Measurements from ENCODE around the gene SMIM43. TPM values are rescaled to one million over a fixed set of nuclear protein-coding genes. Genes with fewer than 3 reads are reported as not detected.

The SMIM43 gene
- total and polyA plus RNA-seq, 9 of the 15 experiments (the other 6 are each of a cell fraction or from before 2014, with no cell fraction given): not detected

DNA sequence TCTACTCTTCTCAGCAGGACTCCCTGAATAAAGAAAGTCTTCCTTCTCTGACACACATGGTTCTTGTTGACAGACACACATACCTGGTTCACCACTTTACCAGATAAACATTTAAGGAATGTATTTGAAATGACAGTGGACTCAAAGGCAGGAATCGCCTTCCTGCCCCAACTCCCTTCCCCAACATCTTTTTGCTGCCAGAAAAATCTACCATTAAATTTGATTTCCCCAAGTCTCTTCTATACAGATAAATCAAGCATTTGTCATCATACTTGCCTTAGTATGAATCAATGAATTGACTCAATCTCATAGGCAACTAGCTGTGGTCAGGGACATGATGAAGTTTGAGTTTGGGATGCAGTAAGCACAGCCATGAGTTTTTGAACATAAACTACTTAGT, 44.9 kb downstream of the SMIM43 start:
- BruUV-seq (replicated peaks): no TSS peak
- no peak for TF ChIP-seq SMARCC2 (IDR thresholded peaks at IDR 0.05; ENCODE audit: low read depth)
- no peak for TF ChIP-seq NR2C2 (CRISPR knock-in tag; IDR thresholded peaks at IDR 0.05)
- no peak for TF ChIP-seq NR2C2 (tag; IDR thresholded peaks at IDR 0.05)
- no peak for TF ChIP-seq ZNF76 (CRISPR knock-in tag; IDR thresholded peaks at IDR 0.05; ENCODE audit: borderline replicate concordance)
- TF ChIP-seq HSF4 (CRISPR knock-in tag; IDR thresholded peaks at IDR 0.05; ENCODE audit: borderline replicate concordance): no peak
- TF ChIP-seq ZNF436 (CRISPR knock-in tag; IDR thresholded peaks at IDR 0.05): no peak
- TF ChIP-seq GTF2A2 (tag; IDR thresholded peaks at IDR 0.05): no peak
- TF ChIP-seq, protein P1, sequence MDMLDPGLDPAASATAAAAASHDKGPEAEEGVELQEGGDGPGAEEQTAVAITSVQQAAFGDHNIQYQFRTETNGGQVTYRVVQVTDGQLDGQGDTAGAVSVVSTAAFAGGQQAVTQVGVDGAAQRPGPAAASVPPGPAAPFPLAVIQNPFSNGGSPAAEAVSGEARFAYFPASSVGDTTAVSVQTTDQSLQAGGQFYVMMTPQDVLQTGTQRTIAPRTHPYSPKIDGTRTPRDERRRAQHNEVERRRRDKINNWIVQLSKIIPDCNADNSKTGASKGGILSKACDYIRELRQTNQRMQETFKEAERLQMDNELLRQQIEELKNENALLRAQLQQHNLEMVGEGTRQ (CRISPR knock-in tag; IDR thresholded peaks at IDR 0.05): no peak
- TF ChIP-seq MCM5 (IDR thresholded peaks at IDR 0.05; ENCODE audit: low read depth): no peak
- TF ChIP-seq POLR2H (tag; IDR thresholded peaks at IDR 0.05; ENCODE audit: low read depth): no peak
- no peak for TF ChIP-seq BRD9 (IDR thresholded peaks at IDR 0.05; ENCODE audit: low read depth, partially characterized antibody)
- TF ChIP-seq, protein P2, sequence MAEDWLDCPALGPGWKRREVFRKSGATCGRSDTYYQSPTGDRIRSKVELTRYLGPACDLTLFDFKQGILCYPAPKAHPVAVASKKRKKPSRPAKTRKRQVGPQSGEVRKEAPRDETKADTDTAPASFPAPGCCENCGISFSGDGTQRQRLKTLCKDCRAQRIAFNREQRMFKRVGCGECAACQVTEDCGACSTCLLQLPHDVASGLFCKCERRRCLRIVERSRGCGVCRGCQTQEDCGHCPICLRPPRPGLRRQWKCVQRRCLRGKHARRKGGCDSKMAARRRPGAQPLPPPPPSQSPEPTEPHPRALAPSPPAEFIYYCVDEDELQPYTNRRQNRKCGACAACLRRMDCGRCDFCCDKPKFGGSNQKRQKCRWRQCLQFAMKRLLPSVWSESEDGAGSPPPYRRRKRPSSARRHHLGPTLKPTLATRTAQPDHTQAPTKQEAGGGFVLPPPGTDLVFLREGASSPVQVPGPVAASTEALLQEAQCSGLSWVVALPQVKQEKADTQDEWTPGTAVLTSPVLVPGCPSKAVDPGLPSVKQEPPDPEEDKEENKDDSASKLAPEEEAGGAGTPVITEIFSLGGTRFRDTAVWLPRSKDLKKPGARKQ (CRISPR knock-in tag; IDR thresholded peaks at IDR 0.05): no peak
- TF ChIP-seq ZNF75A (CRISPR knock-in tag; IDR thresholded peaks at IDR 0.05): no peak
- TF ChIP-seq BHLHE40 (IDR thresholded peaks at IDR 0.05; ENCODE audit: low read length): no peak
- H3K27ac ChIP-seq (ENCODE audit: extremely low read depth, low read depth, low read length): no peak overlapping the region
- H3K79me2 ChIP-seq (ENCODE audit: control insufficient read depth, insufficient read depth, low read length): no peaks in the 10 kb centered on the region
- intact Hi-C loops (cut with micrococcal nuclease): no loop called here
- H3K9me3 ChIP-seq (replicated peaks; ENCODE audit: control insufficient read depth, insufficient read depth, low read depth, low read length): no peaks in the 10 kb centered on the region
- 0% methylated on average over 1 of the region's 1 CpG for WGBS (ENCODE audit: insufficient coverage, low coverage, missing lambda C conversion rate)
- ATAC-seq (no peak), DNase-seq (ENCODE audit: extremely low read depth in 1 of 4, low spot score in 3 of 4) (no peak), FAIRE-seq (no peak)
- peaks cover 1 to 10% of the 10 kb centered on the region in 2 experiments; a peak in 3 of 5 replicates for H3K27me3 ChIP-seq (ENCODE audit: control insufficient read depth in 2 of 2, insufficient read depth in 2 of 2, low read length in 2 of 2)
- H3K4me1 ChIP-seq (replicated peaks in 1 of 2; ENCODE audit: control insufficient read depth in 2 of 2, insufficient read depth in 2 of 2, low read length in 2 of 2): no peaks in the 10 kb centered on the region
- in situ Hi-C loops (cut with MboI): no loop called here
- no peaks in the 10 kb centered on the region for H3K36me3 ChIP-seq (ENCODE audit: control insufficient read depth, insufficient read depth, low read length)
- H3K9me1 ChIP-seq (ENCODE audit: control insufficient read depth, insufficient read depth, low read length): no peaks in the 10 kb centered on the region
- ChIA-PET POLR2A (no interaction called here), CTCF (ENCODE audit: low intra/inter-chr PET ratio) (no interaction called here)
- no peak overlapping the region for H3K9ac ChIP-seq (ENCODE audit: insufficient read depth in 1 of 2, low read depth in 2 of 2, low read length in 2 of 2)
- H4K20me1 ChIP-seq (replicated peaks; ENCODE audit: control insufficient read depth, insufficient read depth, low read length): no peaks in the 10 kb centered on the region
- no peak overlapping the region for H3K4me2 ChIP-seq (ENCODE audit: insufficient read depth, low read length)
- H2AFZ ChIP-seq (ENCODE audit: low read depth, low read length): no peak overlapping the region
- H3K4me3 ChIP-seq: no peak overlapping the region
